Parathyroid adenoma (tissue), 2 donors: ENCODE measurements around the gene PHC3.

Experiments used
- H2AFZ ChIP-seq: fragments of 300-600 bp; sonication (generic); one replicate; pipeline ENCODE4 v1.7.0; 2017; ENCODE audit warnings: antibody characterized with exemption, mild to moderate bottlenecking
- H3K27ac ChIP-seq: fragments of 300-600 bp; sonication (generic); one replicate; pipeline ENCODE4 v1.7.0; 2017
- H3K27me3 ChIP-seq: fragments of 300-600 bp; sonication (generic); one replicate; pipeline ENCODE4 v1.7.0; 2017; ENCODE audit warnings: low read length; ENCODE audit not compliant: control insufficient read depth, insufficient read depth
- H3K36me3 ChIP-seq: fragments of 300-600 bp; sonication (generic); one replicate; pipeline ENCODE4 v1.7.0; 2017; ENCODE audit warnings: low read length; ENCODE audit not compliant: control insufficient read depth, insufficient read depth
- H3K4me1 ChIP-seq: fragments of 300-600 bp; sonication (generic); one replicate; pipeline ENCODE4 v1.7.0; 2017; ENCODE audit warnings: control low read depth
- H3K4me2 ChIP-seq: fragments of 300-600 bp; sonication (generic); one replicate; pipeline ENCODE4 v1.7.0; 2017; ENCODE audit warnings: low read length
- H3K4me3 ChIP-seq: fragments of 300-600 bp; sonication (generic); one replicate; pipeline ENCODE4 v1.7.0; 2017; ENCODE audit warnings: low read depth, low read length
- H3K79me2 ChIP-seq: fragments of 300-600 bp; sonication (generic); one replicate; pipeline ENCODE4 v1.7.0; 2017; ENCODE audit warnings: control low read depth
- H3K9ac ChIP-seq: fragments of 300-600 bp; sonication (generic); one replicate; pipeline ENCODE4 v1.7.0; 2017; ENCODE audit warnings: mild to moderate bottlenecking
- H3K9me3 ChIP-seq: fragments of 300-600 bp; sonication (generic); one replicate; pipeline ENCODE4 v1.7.0; 2017; ENCODE audit warnings: low read length; ENCODE audit not compliant: control insufficient read depth
- TF ChIP-seq, protein P1 (sequence below): fragments of 300-600 bp; sonication (generic); IDR thresholded peaks from one replicate; pipeline ENCODE4 v1.7.0; 2017; ENCODE audit warnings: antibody characterized with exemption, mild to moderate bottlenecking
- donor health status: primary hyperparathyroidism.

PHC3 gene

DNA sequence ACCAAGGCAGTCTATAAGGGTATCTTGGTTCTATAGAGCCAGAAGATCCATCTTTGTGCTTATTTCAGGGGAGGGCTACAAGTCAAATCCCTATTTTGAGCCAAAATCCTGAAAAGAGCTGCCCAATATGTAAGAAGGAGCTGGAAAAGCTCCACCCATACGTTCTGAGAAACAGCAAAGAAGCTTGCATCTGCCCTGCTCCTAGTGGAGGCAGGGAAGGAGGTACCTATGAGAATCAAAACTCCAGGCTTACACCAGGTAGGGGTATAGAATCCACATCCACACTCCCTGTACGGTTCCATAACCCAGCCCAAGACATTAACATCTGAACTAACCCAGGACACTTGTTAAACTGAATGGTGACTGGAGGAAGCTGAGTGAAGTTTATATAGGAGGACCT, 30.0 kb downstream of the PHC3 start:
- Histone ChIP-seq H3K79me2 (peaks cover 37% of the 10 kb centered on the region), H3K27me3 (no peaks in the 10 kb centered on the region), H3K9me3 (no peaks in the 10 kb centered on the region), H3K36me3 (no peaks in the 10 kb centered on the region), H3K9ac (no peak overlapping the region), H3K4me2 (no peak overlapping the region), H3K4me3 (no peak overlapping the region), H3K27ac (no peak overlapping the region), H2AFZ (no peak overlapping the region), H3K4me1 (peaks cover 3% of the 10 kb centered on the region)
- TF ChIP-seq, protein P1, sequence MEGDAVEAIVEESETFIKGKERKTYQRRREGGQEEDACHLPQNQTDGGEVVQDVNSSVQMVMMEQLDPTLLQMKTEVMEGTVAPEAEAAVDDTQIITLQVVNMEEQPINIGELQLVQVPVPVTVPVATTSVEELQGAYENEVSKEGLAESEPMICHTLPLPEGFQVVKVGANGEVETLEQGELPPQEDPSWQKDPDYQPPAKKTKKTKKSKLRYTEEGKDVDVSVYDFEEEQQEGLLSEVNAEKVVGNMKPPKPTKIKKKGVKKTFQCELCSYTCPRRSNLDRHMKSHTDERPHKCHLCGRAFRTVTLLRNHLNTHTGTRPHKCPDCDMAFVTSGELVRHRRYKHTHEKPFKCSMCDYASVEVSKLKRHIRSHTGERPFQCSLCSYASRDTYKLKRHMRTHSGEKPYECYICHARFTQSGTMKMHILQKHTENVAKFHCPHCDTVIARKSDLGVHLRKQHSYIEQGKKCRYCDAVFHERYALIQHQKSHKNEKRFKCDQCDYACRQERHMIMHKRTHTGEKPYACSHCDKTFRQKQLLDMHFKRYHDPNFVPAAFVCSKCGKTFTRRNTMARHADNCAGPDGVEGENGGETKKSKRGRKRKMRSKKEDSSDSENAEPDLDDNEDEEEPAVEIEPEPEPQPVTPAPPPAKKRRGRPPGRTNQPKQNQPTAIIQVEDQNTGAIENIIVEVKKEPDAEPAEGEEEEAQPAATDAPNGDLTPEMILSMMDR: no peak

DNA sequence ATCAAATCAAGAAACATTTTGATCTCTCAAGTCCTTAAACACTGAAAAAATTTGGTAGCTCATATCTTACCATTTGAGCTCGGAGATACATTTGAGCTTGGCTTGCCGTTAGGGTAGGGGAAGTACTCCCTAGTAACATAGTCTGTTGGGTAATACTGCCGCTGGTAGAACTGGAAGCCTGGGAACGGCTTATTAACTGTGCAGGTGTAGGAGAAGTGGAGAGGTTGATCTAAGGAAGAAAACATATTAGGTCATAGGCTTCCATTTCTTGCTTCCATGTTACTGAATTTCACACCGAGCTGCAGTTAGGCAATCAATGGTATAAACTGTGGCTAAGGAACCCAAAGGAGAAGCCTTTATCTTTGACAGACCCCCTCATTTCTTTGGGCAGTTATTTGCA, 32.5 kb downstream of the PHC3 start:
- no peak overlapping the region for H2AFZ ChIP-seq
- no peaks in the 10 kb centered on the region for H3K9me3 ChIP-seq
- no peak overlapping the region for H3K4me2 ChIP-seq
- H3K27me3 ChIP-seq: no peaks in the 10 kb centered on the region
- H3K79me2 ChIP-seq: peaks cover 19% of the 10 kb centered on the region
- no peak overlapping the region for H3K9ac ChIP-seq
- no peak overlapping the region for H3K4me3 ChIP-seq
- H3K4me1 ChIP-seq: no peaks in the 10 kb centered on the region
- TF ChIP-seq, protein P1: no peak
- no peaks in the 10 kb centered on the region for H3K36me3 ChIP-seq
- no peak overlapping the region for H3K27ac ChIP-seq

DNA sequence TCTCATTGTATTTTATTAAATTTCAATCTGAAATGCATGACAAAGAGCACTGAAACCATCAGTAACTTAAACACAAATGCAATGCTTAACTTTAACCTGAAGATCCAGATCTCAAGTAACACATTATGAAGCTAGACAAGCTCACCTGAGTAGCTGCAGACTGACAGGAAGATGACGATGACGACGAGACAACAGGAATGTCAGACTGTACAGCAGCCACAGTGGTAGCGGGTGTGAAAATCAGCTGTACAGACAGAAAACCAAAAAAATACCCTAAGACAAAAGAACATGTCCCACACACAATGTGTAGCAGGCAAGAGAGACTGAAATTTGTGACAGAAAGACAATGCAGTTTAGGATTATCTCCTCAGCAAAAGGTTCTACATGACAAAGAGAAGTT, 36.3 kb downstream of the PHC3 start:
- Histone ChIP-seq H3K4me3 (no peak overlapping the region), H2AFZ (no peak overlapping the region), H3K79me2 (peaks cover 18% of the 10 kb centered on the region), H3K27me3 (no peaks in the 10 kb centered on the region), H3K4me2 (no peak overlapping the region), H3K36me3 (no peaks in the 10 kb centered on the region), H3K9me3 (no peaks in the 10 kb centered on the region), H3K4me1 (no peaks in the 10 kb centered on the region), H3K27ac (no peak overlapping the region), H3K9ac (no peak overlapping the region)
- TF ChIP-seq, protein P1: no peak

DNA sequence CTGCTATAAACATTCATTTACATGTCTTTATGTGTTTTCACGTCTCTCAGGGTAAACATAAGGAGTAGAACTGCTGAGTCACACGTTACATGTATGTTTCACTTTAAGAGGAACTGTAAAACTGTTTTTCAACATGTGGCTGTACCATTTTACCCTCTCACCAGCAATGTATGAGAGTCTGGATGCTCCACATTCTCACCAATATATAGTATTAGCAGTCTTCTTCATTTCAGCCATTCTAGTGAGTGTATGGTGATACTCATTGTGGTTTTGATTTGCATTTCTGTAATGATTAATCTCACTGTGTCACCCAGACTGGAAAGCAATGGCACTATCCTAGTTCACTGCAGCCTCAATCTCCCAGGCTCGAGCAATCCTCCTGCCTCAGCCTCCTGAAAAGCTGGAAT, 37.1 kb downstream of the PHC3 start:
- H3K36me3 ChIP-seq: no peaks in the 10 kb centered on the region

DNA sequence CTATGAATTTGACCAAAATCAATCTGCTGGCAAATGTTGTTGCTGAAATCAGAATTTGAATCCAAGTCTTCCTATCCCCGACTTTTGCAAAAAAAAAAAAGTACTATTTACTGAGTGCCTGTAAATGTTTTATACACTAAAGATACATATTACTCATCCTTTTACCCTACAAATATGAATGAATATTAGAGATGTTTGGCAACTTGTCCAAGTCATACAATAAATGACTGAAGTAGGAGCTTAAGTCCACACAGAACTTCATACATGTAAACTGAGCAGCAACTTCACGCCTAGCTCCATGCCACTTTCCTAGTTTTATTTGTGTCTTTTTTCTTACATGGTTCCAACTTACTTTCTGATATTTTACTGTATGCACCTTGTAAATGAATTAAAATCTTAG, 39.2 kb downstream of the PHC3 start:
- Histone ChIP-seq H3K4me1 (no peaks in the 10 kb centered on the region), H3K36me3 (no peaks in the 10 kb centered on the region), H3K79me2 (peaks cover 16% of the 10 kb centered on the region), H3K27ac (no peak overlapping the region), H3K9ac (no peak overlapping the region), H3K4me2 (no peak overlapping the region), H2AFZ (no peak overlapping the region), H3K4me3 (no peak overlapping the region), H3K9me3 (no peaks in the 10 kb centered on the region), H3K27me3 (no peaks in the 10 kb centered on the region)
- TF ChIP-seq, protein P1: no peak

More for the DNA sequence above, 37.1 kb downstream of the PHC3 start:
- TF ChIP-seq, protein P1: no peak
- Histone ChIP-seq H3K27me3 (no peaks in the 10 kb centered on the region), H3K9me3 (no peaks in the 10 kb centered on the region), H3K4me2 (no peak overlapping the region), H3K27ac (no peak overlapping the region), H2AFZ (no peak overlapping the region), H3K4me3 (no peak overlapping the region), H3K79me2 (peaks cover 18% of the 10 kb centered on the region), H3K4me1 (no peaks in the 10 kb centered on the region), H3K9ac (no peak overlapping the region)
